HG03558 (cell line): ENCODE results near the gene AGAP3.
"Not testable (repeated sequence)": the region's sequence is repeated elsewhere in the genome, so short reads cannot be mapped to it uniquely, and the experiment has no call there.

ENCODE experiments used
- ATAC-seq: cut with Tn5 transposase; IDR thresholded peaks from one replicate; pipeline ENCODE4 v1.9.1; 2021; ENCODE audit warnings: moderate number of reproducible peaks; ENCODE audit not compliant: unreplicated experiment; ENCODE audit errors: extremely low read depth

AGAP3 gene

DNA sequence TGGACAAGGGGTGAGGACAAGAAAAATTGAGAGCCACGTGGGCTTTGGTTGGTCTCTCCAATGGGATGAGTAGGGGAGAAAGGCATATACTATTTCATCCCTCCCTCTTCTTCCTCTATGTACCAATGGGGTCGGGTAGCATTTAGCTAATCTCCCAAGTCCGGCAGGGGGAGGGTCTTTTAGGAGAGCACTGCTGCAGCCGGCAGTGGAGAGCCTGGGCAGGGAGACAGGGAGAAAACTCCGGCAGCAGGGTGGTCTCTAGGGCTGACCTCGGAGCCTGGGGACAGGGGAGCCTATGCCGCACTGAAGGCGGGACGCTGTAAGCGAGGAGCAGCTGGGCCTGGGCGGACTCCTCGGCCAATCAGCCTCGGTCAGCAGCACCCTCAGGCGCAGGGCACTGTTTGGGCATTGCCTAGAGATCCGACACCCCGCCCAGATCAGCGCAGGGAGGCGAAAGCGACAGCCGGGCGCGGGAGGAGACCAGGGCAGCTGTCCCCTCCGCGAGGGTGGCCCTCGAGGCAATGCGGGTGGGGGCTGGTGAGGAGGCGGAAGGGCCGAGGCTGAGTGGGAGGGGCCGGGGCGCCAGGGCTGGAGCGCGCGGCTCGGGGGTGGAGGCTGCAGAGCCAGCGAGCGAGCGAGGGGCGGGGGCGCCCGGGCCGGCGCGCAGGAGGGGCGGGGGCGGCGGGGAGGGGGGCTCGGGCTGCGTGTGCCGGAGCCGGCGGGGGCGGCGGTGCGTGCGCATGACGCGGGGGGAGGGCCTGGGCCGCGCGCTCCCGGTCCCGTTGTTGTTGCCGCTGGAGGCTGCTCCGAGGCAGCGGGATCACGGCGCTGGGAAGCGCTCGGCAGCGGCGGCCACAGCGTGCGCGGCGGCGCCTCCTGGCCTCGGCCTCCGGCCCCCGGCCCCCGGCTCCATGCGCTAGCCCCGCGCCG lies at the start of gene AGAP3:
Gene AGAP3, plus strand, starts transcription at position 785 of the 930 bp plus-strand sequence. CDS start 267 bp downstream, outside the sequence.
- no peak for ATAC-seq

DNA sequence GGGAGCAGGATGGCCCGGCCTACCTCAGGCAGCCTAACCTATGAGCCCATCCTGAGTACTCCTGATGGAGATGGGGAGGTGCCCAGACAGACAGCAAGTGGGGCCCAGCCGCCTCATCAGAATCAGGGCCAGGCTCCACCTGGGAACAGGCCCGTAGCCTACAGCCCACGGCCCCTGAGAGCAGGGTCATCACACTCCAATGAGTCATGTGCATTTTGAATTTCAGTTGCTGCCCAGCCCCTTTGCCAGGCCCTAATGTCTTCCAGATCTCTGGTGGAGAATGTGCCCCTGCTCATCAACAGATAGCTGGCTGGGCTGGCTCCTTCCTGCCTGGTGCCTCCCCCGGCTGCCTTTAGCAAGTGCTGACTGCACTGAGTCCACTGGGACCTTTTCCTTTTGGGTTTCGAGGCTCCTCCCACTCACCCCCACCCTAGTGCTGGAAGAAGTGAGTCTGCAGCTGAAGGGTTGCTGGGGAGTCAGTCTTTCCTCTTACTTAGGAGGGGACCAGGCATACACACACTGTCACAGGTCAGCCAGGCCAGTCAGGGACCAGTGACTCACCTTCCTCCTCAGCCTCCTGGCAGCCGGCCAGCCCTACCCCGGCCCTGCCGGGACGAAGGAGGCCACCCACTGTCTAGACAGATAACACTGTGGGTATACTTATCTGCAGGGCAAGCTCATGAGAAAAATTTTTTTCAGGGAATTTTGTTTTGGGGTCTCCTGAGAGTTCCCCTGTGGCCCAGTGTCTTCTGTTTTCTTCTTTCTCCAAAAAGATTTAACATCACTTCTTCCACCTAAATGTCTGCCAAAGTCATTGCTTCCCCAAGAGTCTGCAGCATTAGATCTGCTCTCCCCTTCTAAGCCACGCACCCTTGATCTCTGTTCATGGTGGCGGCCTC lies 47.1 kb upstream of the AGAP3 start:
- ATAC-seq = no peak

DNA sequence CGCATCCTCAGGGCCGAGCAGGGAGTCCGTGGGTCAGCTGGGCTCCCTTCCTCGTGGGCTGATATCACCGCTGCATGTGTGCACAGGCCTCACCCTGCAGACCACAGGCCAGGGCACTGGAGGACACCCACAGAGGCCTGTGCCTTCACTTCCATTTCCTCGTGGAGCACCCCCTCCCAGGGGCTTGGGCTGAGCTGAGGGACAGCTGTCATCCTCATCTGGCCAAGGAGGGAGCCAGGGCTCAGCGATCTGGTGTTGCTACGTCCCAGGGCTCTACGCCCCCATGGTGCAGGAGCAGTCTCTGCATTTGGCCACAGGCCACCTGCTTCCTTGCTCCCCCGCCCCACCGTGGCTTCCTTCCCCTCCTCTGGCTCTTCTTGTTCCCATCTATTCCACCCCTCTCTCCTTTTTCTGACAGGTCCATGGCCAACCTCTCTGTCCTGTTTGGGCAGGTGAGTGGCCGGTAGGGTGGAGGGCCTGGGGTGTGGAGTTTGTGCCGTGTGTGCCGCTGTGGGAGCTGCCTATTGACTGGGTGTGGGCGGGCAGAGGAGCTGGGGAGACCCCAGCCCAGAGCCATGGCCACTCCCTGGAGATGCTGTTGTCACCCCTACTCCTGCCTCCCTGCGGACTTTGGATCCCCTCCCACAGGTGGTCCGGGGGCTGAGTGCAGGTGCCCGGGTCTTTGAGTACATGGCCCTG lies 46.3 kb upstream of the AGAP3 start:
- ATAC-seq = no peak

DNA sequence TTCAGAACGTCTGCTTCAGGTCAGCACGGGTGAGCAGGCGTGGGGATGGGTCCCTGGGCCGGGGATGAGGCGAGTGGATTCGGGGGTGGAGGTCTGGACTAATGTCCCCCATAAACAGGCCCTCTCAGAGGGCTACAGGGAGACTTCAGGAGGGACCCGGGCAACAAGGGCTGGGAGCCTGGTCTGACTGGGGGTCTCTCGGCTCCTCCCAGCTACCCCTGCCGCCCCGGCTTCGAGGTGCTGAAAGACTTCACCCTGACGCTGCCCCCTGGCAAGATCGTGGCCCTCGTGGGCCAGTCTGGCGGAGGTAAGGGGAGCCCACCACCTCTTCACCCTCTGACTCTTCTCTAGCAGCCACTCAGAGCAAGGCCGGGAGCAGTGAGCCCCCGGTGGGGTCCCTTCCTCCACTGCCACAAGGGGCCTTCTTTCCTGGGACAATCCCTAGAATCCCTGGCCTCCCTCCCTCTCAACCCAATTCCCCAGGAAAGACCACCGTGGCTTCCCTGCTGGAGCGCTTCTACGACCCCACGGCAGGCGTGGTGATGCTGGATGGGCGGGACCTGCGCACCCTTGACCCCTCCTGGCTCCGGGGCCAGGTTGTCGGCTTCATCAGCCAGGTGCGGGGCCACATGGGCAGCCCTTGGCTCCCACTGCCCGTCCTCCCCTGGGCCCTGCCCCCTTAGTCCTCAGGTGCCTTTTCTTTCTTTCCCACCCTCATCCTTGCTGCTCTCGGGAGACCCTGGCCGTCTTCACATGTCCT lies 45.5 kb upstream of the AGAP3 start:
- ATAC-seq = no peak

DNA sequence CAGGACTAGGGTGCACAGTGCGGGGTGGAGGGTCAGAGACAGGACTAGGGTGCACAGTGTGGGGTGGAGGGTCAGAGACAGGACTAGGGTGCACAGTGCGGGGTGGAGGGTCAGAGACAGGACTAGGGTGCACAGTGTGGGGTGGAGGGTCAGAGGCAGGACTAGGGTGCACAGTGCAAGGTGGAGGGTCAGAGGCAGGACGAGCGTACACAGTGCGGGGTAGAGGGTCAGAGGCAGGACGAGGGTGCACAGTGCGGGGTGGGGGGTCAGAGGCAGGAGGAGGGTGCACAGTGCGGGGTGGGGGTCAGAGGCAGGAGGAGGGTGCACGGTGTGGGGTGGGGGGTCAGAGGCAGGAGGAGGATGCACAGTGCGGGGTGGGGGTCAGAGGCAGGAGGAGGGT lies 42.8 kb upstream of the AGAP3 start:
- not testable (repeated sequence) for ATAC-seq

DNA sequence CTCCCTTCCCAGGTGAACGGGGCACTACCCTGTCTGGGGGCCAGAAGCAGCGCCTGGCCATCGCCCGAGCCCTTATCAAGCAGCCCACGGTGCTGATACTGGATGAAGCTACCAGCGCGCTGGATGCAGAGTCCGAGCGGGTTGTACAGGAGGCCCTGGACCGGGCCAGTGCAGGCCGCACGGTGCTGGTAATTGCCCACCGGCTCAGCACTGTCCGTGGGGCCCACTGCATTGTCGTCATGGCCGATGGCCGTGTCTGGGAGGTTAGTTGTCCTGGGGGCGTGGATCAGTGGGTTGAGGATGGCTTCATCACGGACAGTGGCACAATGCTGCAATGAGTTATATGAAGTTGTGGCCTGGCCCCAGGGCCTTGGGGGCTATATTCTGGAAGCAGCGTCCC lies 42.3 kb upstream of the AGAP3 start:
- no peak for ATAC-seq

DNA sequence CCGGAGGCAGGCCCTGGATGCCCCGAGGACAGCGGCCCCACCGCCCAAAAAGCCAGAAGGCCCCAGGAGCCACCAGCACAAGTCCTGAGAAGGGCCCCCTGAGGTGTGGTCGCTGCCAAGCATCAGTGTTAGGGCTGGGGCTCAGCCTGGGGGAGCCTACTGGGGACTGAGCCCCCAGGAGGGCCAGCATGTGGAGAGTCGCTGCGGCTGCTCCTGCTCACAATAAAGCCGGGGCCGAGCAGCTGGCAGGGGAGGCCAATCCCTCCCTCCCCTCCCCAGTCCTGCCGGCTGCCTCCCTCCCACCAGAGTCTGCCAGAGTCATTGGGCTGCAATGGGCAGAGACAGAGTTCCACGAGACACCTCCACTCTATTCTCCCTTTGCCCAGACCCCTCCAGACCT lies 41.0 kb upstream of the AGAP3 start:
- no peak for ATAC-seq

DNA sequence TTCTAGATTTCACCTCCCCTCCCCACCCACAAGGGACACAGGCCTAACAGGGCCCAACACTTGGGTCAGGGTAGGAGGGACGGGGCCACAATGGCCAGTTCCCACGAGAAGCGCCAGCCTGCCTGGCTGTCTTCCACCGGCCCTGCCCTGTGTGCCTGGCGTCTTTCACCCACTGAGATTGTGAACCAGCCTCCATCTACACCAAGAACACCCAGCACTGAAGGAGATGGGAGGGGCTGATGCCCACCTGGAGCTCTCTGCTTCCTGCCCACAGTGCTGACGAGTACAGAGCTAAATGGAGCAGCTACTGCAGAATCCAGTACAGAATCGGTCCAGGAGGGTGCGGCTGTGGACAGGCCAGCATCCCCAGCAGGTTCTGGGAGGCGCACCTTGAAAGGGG lies 40.3 kb upstream of the AGAP3 start:
- ATAC-seq = no peak

DNA sequence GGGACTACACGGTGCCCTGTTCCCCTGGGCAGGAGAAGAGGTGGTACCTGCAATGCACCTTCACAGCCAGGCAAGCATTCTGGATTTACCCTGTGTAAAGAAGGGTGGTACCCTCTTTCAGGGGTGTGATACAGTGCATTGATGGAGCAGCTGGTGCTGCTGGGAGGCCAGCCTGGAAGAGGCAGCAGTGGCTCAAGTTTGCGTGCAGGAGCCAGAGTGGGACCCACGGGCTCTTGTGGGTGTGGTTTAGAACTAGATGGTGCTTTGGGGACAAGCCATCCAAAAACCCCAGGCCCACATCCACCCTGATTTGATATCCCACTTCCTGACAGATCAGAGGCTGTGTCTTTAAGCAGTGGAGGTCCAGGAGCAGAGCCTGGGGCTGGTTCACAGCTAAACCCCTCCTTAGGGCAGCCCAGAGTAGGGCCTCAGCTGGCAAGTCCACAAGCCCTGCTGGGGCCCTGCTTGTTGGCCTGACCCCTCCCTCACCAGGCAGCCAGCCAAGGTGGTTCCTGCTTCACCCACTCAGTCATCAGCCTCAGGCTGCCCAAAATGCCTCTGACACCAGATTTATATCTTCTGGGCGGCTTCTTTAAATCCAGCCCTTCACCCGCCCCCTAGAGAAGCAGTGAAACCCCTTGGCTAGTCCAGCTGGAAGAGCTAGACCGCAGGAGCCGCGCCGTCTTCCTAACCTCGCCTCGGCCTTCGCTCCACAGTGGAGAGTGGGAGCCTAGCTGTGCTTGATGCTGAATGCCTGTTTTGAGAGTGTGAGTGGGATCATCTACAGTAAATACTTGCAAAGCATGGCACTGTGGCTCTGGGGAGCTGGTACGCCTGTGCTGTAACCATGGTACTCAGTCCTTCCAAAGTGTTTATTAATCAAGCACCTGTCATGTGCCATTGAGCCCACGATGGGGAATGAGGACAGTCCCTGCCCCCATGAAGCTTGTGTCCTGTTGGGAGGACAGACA lies 39.4 kb upstream of the AGAP3 start:
- no peak for ATAC-seq

DNA sequence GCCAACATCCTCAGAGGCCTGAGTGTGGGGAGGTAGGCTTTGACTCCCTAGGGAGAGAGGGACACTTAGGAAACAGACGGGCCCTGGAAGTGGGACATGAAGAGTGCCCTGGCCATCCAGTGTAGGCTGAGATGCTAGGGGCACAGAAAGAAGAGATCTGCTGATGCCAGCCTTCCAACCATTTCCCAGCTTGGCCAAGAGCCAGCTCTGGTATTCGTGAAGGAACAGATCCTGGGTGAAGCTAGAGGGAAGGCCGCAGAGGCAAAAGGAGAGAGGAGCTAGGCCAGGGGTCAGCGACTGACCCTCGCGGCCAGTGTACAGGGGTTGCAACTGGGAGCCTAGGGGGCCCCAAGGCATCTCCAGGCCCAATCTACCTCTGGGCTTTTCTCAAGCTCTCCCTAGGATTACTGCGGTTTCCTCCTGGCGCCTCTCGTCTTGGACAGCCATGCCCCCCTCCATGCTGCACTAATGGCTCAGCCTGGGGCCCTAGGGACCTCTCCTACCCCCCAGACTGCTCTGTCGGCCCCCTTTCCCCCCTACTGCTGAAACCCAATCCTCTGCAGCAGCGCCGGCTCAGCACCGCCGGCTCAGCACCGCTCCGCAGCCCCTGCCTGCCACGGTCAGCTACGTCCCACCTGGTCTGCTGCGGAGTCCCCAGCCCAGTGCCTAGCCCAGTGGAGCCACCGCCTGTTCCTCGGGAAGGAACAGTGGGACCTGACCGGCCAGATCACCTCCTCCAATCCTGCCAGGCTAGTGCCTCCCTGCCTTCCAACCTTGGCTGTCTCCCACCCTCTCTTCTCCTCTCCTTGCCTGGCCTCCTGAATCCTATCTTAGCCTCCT lies 38.1 kb upstream of the AGAP3 start, which contains the start of gene ASIC3:
Gene ASIC3, plus strand, starts transcription at position 556 of the 840 bp plus-strand sequence. CDS start 355 bp downstream, outside the sequence.
- no peak for ATAC-seq

DNA sequence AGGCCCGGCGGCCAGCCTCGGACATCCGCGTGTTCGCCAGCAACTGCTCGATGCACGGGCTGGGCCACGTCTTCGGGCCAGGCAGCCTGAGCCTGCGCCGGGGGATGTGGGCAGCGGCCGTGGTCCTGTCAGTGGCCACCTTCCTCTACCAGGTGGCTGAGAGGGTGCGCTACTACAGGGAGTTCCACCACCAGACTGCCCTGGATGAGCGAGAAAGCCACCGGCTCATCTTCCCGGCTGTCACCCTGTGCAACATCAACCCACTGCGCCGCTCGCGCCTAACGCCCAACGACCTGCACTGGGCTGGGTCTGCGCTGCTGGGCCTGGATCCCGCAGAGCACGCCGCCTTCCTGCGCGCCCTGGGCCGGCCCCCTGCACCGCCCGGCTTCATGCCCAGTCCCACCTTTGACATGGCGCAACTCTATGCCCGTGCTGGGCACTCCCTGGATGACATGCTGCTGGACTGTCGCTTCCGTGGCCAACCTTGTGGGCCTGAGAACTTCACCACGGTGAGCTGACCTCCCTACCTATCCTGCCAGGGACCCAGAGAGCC lies 37.3 kb upstream of the AGAP3 start:
- ATAC-seq = no peak

DNA sequence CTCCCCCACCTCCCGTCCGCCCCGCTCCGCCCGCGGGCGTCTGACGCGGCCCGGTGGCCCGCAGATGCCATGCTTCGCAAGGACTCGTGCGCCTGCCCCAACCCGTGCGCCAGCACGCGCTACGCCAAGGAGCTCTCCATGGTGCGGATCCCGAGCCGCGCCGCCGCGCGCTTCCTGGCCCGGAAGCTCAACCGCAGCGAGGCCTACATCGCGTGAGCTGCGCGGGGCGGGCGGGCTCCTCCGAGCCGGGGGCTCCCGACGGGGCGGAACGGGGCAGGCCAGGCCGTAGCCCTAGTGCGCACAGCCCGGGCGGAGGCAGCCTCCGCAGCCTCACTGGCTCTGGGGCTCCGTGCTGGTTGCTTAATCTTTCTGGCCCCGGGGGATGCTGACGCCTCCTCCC lies 35.2 kb upstream of the AGAP3 start:
- no peak for ATAC-seq

DNA sequence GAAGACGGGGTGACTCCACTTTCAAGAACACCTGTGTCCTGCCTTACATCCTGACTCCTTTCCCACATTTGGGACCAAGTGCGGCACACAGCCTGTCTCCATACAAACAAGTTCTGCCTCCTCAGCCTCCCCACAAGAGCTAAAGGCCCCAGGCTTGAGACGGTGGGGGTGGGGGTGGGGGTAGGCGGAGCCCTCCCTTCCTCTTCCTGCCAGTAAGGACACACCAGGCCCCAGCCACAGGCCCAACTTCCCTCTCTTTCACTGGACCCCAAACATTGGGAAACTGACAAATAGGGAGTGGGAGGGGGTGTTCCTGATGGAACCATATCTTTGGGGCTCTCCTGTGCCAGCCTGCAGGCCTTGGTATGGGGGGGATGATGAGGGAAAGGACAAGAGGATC lies 33.2 kb upstream of the AGAP3 start:
- no peak for ATAC-seq

DNA sequence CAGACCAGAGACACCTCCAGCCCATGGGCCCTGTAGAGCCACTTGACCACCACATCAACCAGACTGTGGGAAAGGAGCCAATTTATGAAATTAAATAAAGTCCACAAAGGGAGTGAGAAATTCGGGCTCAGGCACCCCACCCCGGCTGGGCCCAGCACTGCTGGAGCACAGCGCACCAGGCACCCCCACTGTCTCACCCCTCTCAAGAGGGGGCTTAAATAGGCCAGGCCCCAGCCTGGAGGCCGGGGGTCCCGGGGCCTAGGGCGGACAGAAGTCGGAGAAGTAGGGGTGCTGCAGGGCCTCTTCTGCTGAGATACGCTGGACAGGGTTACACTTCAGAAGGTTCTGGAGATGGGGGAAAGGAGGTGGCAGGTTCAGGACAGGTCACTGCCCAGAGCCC lies 32.5 kb upstream of the AGAP3 start:
- ATAC-seq = no peak

DNA sequence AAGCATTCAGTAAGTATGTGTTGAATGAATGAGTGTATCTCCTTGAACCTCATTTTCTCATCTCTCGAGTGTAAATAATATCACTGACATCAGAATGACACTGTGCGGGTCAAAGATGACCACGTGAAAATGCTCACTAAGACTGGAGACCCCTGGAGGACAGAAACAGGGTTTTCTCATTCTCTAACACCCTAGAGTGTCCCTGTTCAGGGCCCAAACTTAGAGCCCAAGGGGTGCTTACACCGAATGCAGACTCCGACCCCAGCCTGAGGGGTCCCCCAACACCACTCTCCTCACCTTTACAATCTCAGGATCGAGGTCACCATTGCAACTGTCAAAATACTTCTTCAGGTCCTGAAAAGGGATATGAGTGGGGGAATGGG lies 30.0 kb upstream of the AGAP3 start:
- no peak for ATAC-seq

DNA sequence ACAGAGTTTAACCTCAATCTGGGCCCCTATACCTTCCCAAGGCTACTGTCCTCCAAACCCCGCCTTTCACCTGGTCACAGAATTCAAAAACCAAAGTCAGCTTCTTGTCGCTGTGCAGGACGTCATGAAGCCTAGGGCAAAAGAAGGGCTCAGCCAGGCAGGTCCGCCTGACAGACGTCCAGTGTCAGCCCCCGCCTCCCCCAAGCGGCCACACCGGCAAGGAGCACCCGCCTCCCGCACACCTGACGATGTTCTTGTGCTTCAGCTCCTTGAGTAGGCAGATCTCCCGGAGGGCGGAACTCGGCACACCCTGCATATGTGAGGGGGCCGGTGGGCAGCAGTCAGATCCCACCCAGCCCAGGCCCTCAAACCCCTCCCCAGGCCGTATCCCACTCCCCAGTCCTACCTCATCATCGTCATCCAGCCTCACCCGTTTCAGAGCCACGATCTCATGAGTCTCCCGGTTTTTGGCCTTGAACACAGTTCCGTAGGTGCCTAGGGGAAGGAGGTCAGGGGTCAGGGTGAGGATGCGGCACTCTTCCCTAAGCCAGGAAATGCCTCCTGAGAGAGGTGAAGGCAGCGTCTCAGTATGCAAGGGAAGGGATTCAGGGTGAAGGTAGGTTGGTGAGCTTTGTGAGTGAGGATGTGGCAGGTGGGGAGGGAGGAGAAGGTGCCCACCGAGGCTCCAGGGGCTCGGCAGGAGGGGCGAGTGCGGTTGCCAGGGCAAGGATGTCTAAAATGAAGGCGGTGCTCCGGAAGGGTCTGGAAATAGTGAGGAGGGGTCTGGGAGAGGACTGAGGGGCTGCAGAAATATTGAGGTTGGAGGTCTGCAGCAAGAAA lies 29.4 kb upstream of the AGAP3 start:
- no peak for ATAC-seq
